Kidney glomerular epithelial cell (primary cell): ENCODE data around the gene BROX.
"Not testable (repeated sequence)": the region's sequence is repeated elsewhere in the genome, so short reads cannot be mapped to it uniquely, and the experiment has no call there.

Experiments
- DNase-seq: peaks from one replicate; lab custom pipeline; 2025; lab: John Stamatoyannopoulos, UW

The BROX gene, protein sequence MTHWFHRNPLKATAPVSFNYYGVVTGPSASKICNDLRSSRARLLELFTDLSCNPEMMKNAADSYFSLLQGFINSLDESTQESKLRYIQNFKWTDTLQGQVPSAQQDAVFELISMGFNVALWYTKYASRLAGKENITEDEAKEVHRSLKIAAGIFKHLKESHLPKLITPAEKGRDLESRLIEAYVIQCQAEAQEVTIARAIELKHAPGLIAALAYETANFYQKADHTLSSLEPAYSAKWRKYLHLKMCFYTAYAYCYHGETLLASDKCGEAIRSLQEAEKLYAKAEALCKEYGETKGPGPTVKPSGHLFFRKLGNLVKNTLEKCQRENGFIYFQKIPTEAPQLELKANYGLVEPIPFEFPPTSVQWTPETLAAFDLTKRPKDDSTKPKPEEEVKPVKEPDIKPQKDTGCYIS

DNA sequence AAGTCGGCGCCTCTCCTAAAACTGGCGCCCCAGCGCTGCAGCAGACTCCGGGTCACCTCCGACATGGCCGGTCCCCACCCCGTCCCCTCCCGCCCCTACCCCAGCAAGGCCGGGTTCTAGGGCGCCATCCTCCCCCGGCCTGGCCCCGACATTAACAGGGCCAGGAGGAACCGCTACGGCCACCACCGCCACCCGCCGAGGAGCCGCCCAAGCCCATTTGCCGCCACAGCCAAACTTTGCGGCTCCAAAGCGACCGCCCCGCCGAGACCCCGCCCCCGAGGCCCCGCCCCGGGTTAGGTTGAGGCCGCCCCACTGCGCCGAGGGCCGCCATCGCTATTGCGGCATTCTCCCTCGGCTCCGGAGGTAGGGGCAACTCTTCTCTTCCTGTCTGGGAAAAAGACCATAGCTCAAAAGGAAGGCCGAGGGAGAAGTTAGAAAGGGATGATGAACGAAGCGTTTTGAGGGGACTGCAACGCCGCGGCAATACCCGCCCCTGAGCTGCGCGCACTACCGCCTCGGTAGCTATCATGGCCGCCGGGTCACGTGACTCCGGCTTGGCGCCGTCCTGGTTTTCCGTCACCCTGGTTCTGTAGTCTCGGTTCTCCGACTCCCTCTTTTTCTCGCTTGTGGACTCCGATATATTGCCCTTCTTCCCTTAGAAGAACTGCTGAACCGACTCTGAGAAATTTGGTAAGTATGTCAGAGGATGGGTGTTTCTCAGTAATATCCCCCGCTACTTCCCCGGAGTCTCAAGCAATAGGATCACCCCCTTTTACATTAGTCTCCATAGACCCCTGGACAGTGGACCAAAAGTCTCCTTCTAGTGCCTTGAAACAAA, at the start of gene BROX, which contains the start of gene AIDA:
Gene BROX, plus strand, starts transcription at position 312 of the 838 bp plus-strand sequence. CDS start 3,136 bp downstream, outside the sequence.
Gene AIDA, minus strand, starts transcription at position 239 of the 838 bp plus-strand sequence. Its CDS starts 174 bp downstream, at position 65.
- peak; percentile 89 for DNase-seq

DNA sequence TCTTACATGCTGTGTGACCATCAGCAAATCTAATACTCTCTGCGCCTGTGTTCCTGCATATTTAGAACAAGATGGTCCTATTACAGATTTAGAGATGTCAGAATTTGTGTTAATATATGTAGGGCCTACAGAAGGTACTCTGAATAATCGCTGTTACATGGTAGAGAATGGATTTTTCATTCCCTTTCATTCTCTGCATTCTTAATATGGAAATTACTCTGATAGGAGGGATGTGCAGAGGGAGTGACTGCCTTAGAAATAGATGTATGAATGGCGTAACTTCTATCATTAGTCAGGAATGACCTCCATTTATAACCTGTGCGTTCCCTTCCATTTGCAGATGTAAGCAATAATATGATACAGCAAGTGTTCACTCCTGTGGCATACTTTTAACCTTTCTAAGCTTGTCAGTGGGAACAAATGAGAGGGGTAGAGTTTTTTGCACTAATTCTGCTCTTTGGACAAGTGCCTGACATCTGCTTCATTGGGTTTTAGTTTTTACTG, 48.9 kb upstream of the BROX start:
- no peak for DNase-seq

DNA sequence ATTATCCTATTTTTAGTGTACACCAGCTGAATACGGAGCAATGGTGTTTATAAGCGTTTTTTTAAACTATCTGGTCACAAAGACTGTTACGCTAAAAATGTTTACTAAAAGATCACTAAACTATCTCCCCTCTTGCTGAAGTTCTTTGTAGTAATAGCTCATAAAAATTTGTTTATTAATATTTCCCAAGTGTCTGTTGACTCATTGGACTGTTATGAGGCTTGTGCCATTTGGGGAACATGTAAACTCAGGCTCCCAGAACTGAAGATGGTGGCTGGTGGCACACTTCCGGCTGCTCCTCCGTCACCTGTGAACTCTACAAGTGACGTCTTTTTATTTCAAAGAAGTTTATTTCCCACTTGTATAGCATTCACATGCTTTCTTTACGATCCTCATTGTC, 46.4 kb upstream of the BROX start:
- DNase-seq: no peak

DNA sequence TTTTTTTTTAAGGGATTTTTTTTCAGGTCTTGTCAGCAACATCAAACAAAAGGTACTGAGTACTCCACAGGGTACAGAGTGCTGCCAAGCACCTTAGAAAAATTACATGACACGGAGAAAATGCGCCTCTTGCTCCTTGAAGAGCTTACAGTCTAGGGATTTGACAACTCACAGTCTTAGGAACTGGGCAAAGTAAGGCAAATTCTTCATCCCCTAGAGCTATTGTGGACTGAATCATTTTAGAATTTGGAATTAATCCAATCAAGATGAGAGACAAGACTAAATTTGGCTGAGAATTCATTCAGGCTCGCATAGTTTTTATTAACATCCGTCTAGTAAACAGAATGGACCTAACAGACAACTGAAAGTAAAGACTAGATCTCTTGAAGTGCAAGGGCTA, 44.2 kb upstream of the BROX start:
- not testable (repeated sequence) for DNase-seq

DNA sequence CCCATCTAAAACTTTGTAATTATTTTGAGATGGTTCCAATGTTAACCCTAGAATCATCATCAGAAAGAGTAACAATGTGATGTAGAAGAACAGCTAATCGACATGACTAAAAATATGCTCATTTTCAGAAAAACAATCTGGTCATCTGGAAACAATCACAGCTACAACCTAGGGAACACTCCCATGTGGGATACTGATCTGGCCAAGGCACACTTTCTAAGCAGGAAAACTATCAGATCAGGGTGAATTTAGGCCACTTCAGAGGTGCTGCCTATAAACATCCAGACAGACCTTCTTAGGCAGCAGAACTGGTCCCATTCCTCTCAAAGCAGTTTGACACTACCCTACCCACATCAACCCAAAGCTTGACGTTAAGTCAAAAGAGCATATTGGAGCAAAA, 43.3 kb upstream of the BROX start:
- DNase-seq: not testable (repeated sequence)

DNA sequence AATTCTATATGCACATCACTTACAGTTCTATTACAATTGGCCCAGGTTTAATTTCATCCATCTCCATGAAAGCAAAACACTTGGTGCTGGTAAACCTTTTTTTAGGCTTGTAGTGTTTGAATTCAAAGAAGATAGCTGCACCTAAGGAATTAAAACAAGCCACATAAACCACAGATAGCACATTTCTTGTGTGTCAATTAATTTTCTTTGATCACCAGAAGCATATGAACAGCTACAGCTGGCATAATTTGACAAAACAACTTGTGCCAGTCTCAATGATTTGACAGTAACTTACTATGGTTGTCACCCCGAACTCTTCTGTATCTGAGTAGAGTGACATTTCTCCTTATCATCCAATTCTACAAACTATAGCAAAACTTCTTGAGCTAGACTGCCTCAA, 42.3 kb upstream of the BROX start:
- DNase-seq: no peak

DNA sequence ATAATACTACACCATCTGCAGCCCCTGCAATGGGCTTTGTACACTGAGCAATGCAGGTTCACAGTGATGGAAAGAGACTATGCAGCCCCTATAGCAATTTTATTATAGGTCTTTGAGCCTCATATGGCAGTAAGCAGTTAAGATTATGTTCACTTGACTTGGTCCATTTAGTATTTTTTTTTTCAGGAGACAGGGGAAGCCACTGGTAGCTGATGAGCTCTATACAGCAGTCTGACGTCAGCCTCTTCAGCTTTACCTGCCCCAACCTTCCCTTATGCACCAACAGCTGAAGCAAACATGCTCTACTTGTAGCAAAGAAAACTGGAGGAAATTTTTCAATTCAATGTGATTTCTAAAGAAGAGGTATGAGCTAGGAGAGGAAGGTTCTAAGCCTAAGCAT, 32.3 kb upstream of the BROX start:
- DNase-seq: no peak

DNA sequence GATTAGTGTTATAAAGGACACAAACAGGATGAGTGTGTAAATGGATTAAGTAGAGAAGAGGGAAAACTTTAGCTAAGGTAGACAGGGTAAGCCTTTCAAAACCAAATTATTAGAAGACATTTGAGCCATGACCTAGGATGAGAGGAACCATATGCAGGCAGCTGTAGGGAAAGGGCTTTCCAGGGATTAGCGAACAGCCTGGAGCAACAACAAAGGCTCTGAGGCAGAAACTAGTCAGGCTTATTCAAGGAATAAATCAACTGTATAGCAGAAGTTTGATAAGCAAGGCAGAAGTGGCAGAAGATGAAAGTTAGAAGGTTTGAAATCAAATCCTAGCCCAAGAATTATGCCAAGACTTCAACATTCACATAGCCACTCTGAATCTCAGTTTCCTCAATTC, 21.3 kb upstream of the BROX start:
- DNase-seq: no peak

DNA sequence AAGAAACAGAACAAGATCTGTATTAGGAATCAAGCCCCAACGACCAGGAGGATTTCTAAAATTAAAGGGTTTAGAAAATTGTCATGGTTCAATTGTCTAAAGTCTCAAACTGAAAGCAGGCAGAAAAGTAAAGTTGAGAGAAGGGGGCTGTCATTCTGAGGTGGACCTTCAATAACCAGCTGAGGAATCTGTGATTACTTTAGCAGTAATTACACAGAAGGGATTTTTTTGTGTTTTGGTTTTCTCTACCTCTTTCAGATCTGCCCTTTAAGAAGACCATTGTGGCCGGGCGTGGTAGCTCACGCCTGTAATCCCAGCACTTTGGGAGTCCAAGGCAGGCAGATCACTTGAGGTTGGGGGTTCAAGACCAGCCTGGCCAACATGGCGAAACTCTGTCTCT, 17.4 kb upstream of the BROX start:
- no peak for DNase-seq

DNA sequence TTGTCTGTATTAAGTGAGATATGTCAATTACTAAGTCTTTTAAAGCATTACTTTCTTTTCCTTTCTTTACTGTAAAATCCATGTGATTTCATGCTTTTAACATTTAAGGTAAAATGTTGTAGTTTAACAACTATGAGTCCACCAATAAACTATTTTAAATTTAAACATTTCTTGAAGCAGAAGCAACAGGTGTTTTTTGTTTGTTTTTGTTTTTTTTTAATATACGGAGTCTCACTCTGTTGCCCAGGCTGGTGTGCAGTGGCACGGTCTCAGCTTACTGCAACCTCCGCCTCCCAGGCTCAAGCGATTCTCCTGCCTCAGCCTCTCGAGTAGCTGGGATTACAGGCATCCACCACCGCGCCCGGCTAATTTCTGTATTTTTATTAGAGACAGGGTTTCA, 15.6 kb upstream of the BROX start:
- no peak for DNase-seq

DNA sequence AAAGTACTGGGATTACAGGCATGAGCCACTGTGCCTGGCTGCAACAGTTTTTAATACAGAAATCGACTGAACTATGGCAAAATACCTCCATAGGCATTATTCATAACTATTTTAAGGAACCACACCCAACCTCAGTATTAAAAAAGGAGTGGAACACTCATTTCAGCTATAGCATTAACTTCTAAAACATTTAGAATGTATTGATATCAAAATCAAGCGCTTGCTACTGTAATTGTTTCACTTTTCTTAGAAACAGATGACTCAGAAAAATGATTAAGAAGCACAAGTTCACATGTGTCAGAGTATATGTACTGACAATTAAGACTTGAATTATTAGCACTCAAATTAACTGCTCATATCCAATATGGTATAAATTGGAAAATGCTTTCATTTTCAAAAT, 15.2 kb upstream of the BROX start:
- no peak for DNase-seq

DNA sequence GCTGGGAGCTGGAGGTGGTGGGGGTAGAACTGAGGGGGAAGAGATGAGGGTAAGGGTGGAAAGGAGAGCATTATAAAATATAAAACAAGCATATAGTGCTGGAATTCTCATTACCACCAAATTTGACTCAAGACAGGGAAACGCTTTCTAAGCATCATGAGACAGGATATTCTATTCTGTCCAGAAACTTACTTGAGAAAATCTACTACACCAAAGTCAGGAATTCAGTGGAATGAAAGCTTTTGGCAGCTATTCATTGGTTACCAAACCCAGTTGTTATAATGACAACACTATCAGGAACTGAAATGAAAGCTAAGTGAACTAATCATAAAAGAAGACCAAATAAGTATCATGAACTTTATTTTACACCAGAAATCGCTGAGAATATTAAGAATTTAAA, 14.5 kb upstream of the BROX start:
- no peak for DNase-seq

DNA sequence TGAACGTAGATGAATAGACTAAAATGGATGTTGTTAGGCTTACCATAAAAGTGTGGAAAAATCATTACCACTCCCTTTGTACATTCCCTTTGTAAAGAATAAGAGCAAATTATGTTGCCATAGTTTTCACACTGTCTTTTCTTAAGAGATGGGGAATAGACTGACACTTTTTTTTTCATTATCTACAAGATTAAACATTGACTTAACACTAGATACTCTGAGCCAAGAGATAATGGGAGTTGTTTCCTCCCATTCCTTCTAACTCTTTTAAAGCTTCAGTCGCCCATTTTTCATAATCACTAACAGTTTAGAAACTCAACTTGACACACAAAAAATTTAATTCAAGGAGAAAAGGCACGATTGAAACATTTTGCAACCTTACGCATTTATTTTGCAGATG, 10.2 kb upstream of the BROX start:
- DNase-seq: no peak

DNA sequence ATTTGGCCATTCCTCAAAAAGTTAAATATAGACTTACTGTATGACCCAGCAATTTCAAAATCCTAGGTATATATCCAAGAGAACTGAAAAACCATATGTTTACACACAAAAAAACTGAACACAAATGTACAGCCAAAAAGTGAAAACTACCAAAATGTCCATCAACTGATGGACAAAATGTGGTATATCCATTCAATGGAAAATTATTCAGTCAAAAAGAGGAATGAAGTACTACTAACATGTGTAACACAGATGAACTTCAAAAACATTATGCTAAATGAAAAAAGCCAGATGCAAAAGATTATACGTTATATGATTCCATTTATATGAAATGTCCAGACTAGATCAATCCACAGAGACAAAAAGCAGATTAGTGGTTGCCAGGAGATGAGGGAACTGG, 8.1 kb upstream of the BROX start:
- DNase-seq: no peak

DNA sequence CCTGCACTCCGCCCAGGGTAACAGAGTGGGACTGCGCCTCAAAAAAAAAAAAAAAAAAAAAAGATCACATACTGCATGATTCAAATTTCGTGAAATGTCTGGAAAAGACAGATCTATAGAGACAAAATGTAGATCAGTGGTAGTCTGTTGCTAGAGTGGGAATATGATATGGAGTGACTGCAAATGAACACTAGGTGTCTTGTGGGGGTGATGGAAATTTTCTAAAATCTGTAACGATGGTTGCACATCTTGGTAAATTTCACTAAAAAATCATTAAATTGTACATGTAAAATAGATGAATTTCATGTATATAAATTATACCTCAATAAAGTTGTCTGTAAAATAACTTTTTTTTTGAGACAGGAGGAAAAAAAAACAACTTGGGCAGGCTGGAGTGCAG, 5.5 kb upstream of the BROX start:
- DNase-seq: no peak

DNA sequence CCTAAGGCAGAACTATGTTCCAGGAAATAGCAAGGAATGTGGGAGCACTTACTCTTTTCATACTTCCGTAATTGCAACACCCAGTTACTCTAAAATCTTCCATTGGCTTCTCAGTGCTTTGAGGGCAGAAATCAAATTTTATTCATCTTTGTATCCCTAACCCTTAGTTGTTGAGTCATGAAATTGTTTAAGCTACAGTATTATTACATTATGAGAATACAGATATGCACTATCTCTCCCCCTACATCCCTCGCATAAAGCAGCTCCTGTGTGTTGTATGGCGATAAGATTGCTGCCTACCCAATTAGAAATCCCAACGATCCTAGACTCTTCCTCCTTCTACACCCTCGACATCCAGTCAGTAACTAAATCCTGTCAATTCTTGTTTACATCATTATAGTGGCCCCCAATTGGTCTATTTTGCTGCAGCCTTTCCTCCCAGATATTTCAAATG, 2.6 kb upstream of the BROX start:
- no peak for DNase-seq

DNA sequence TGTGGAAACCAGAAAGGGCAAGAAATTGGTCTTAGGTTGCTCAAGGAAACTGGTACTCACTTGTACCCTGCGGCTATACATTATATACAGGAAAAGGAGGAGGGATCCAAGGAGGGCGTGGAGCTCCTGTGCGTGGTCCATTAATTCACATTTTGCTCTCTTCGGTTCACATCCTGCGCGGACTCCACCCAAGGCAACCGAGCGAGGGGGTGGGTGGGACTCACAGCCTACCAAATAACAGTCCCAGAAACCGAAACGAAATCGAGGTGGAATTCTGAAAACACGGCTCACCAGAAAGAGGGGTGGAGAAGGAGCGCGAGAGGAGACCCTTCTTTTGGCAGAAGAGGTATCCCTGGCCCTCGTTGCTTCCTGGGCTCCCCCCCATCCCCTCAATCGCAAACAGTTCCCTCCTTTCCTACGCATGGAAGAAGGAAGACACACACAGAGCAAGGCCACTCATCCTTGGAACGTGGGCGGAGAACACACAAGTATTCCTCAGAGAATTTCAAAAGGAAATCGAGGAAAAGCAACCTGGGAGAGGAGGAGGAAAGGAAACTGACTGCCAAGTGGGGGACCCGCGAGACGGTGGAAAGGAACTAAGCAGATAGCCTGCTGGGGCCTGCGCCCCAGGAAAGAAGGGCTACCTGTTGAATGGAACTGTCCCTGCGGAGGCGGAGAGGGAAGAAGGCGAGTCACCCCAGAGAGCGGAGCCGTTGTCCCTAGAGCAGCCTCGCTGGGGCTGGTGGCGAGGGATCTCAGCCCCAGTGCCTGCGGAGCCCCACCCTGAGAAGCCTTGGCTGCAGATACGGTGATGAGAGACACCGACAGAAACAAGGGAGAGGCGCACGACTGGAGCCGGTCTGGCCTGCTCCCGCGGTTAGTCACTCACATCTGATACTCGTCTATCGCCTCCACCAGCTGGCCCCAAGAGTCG, 778 bp upstream of the BROX start:
- peak; percentile 71 for DNase-seq

DNA sequence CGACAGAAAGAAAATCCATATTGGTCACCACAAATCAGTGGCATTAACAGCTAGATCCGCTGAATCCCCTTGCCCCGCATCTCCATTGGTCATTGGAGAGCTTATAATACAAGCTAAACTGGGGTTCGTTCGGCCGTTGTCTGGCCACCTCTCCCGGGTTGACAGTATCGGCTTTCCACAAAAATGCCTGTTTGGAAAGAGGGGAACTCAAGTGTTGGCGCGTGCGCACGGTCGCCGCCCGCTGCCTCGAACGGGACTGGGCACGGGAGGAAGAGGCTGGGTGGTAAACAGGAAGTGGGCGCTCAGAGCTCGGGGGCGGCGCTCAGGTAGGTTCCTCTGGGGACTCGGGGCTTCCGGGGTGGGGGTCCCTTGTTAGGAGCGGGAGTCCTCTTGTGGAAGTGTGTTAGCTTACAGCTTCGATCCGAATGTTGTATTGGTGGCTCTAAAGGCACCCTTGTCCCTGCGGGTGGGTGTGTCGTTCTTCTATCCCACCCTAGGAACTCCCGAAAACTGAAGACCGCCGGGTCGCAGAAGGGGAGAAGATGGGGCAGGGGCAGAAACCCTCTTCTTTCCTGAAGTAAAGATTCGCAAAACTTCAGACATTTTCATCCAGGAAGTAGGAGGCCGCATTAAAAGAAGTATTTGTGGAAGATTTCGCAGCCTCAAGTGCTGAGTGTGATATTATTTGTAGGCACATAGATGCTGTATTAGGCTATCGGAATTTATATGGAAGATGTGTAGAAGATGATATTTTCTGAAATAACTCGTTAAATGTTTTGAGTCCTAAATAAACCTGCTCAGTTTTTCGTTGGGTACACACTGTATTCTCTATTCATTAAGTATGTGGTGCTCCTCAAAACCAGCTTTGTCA, 962 bp downstream of the BROX start:
- DNase-seq: peak; percentile 93

DNA sequence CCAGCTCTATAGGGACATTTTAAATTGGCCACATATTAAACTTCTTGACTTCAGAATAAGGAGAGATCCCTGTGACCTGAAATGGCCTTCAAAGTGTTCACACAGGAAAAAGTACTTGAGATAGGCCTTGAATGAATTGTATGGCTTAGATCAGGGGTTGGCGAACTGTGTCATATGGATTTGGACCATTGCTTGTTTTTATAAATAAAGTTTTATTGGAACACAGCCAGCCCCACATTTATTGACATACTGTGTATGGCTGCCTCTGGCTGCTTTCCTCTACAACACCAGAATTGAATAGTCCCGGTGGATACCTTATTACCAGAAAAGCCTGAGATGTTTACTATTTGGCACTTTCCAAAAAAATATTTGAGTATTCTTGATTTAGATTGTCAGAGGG, 4.0 kb downstream of the BROX start:
- no peak for DNase-seq

DNA sequence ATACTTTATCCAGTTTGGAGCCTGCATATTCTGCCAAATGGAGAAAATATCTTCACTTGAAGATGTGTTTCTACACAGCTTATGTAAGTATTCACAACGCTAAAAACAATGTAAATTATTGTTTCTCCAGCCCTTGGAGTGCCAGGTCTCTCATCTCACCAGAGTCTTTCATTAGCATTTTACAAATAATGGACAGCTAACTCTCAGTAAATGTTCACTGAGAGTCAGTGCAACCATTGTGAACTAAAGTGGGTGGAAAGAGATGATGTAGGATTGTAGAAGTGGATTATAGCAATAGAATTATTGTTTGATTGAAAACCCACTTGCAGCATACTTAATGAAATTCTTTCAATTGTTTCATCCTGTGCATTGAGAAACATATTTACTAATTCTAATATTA, 16.4 kb downstream of the BROX start:
- no peak for DNase-seq

DNA sequence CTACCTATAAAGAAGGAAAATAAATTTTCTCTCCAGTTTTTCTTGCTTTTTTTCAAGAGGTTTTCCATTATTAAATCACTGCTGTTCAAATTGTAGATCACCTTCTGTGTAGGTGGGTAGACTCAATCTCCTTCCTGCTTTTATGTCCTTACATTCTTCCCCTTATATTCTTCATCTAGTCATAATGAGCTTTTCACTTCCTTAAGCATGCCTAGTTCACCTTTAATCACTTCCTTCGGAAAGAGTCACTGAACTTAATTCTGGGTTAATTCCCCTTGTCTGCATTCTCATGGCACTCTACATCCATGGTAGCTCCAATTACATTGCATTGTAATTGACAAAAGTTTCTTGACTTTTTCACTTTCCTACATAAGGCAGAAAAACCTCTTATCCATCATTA, 18.5 kb downstream of the BROX start:
- DNase-seq: no peak
